Epithelial cell of proximal tubule (primary cell): ENCODE data around the gene SLC26A11. TPM values are rescaled to one million over a fixed set of nuclear protein-coding genes. Genes with fewer than 3 reads are reported as not detected.
"Not testable (repeated sequence)": the region's sequence is repeated elsewhere in the genome, so short reads cannot be mapped to it uniquely, and the experiment has no call there.

Experiments
- DNase-seq: peaks from one replicate; pipeline ENCODE4 v3.0.0-alpha.2; 2011; ENCODE audit warnings: low read depth
- H3K4me3 ChIP-seq: 2 replicates; pipeline ENCODE4 v1.5.1; 2011; ENCODE audit warnings: low read depth, mild to moderate bottlenecking, low read length
- CTCF ChIP-seq: conservative IDR thresholded peaks from 2 replicates; pipeline ENCODE4 v1.5.1; 2012; ENCODE audit warnings: low read depth, mild to moderate bottlenecking, low read length
- total RNA-seq: library from RNA; depleted of rRNA; stranded (reverse); fragments of >200 nt; gene quantifications from 2 replicates; pipeline ENCODE4 v1.2.3, GENCODE V29; 2015

Gene SLC26A11
- total RNA-seq, 1 donor from 2014 or later, result 7.6 TPM

- no peak for DNase-seq
- no peak overlapping the region for H3K4me3 ChIP-seq
- no peak for TF ChIP-seq CTCF
These were observed 74.0 kb downstream of the SLC26A11 start for GRCh38 chr17:80294210-80294609.

GRCh38 chr17:80294653-80295052 is 74.4 kb downstream of the SLC26A11 start:
- no peak overlapping the region for H3K4me3 ChIP-seq
- no peak for DNase-seq
- no peak for TF ChIP-seq CTCF

- no peak for DNase-seq
- no peak overlapping the region for H3K4me3 ChIP-seq
- TF ChIP-seq CTCF, result no peak
These were observed 74.9 kb downstream of the SLC26A11 start for GRCh38 chr17:80295146-80295545.

GRCh38 chr17:80295559-80295958 is 75.3 kb downstream of the SLC26A11 start:
- no peak for TF ChIP-seq CTCF
- H3K4me3 ChIP-seq, result no peak overlapping the region
- no peak for DNase-seq

- TF ChIP-seq CTCF, result no peak
- DNase-seq, result no peak
- no peak overlapping the region for H3K4me3 ChIP-seq
These were observed 76.0 kb downstream of the SLC26A11 start for GRCh38 chr17:80296221-80296620.

GRCh38 chr17:80297996-80298560 is 77.9 kb downstream of the SLC26A11 start:
- DNase-seq, result no peak
- no peak overlapping the region for H3K4me3 ChIP-seq
- TF ChIP-seq CTCF, result no peak

- H3K4me3 ChIP-seq, DNase-seq: not testable (repeated sequence)
These were observed 79.3 kb downstream of the SLC26A11 start for GRCh38 chr17:80299350-80300100.

- DNase-seq, H3K4me3 ChIP-seq: not testable (repeated sequence)
These were observed 80.5 kb downstream of the SLC26A11 start for GRCh38 chr17:80300756-80301155.
